GM13976 (cell line): ENCODE measurements around the gene TEX44.
"Not testable (repeated sequence)": the region's sequence is repeated elsewhere in the genome, so short reads cannot be mapped to it uniquely, and the experiment has no call there.

Experiments
- DNase-seq: peaks from one replicate; pipeline ENCODE4 v3.0.0; 2012; ENCODE audit warnings: low spot score
- CTCF ChIP-seq: IDR thresholded peaks from 2 replicates; pipeline ENCODE4 v1.5.1; 2012; ENCODE audit warnings: borderline replicate concordance, mild to moderate bottlenecking; ENCODE audit not compliant: insufficient read depth; ENCODE audit errors: extremely low read depth, missing control alignments, control extremely low read depth
- in situ Hi-C: fragments of 300-500 bp; cut with MboI; formaldehyde crosslinking; loops from one replicate; pipeline ENCODE4 v1.12.0; 2022; ENCODE audit warnings: low sequenced_read_pairs, mixed read lengths, inconsistent platforms; ENCODE audit not compliant: unreplicated experiment

The TEX44 gene

GRCh38 chr2:231571661-231572191 is 20.9 kb upstream of the TEX44 start:
- TF ChIP-seq CTCF: no peak
- in situ Hi-C loops: no loop called here
- DNase-seq: no peak

DNA sequence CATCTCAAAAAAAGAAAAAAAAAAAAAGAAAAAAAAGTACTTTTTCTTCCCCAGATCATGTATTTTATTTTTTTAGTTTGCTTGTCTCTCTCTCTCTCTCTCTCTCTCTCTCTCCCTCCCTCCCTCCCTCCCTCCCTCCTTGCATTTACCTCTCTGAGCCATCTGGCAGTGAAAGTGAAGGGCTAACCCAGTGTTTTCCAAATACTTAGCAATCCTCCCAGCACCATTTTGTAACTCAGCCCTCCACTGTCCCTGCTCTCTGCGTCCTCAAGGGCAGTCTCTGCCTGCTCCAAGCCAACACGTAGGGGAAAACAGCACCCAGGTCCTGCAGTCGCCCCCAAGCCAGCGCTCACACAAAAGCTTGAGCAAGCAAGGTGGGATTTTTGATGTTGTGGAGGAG is 19.6 kb upstream of the TEX44 start:
- no peak for TF ChIP-seq CTCF
- in situ Hi-C loops: no loop called here
- no peak for DNase-seq

GRCh38 chr2:231573698-231574421 is 18.8 kb upstream of the TEX44 start:
- DNase-seq: no peak
- in situ Hi-C loops: no loop called here

GRCh38 chr2:231575612-231576256 is 16.9 kb upstream of the TEX44 start:
- TF ChIP-seq CTCF: no peak
- DNase-seq: no peak
- in situ Hi-C loops: no loop called here

More at GRCh38 chr2:231573698-231574421, 18.8 kb upstream of the TEX44 start:
- no peak for TF ChIP-seq CTCF

DNA sequence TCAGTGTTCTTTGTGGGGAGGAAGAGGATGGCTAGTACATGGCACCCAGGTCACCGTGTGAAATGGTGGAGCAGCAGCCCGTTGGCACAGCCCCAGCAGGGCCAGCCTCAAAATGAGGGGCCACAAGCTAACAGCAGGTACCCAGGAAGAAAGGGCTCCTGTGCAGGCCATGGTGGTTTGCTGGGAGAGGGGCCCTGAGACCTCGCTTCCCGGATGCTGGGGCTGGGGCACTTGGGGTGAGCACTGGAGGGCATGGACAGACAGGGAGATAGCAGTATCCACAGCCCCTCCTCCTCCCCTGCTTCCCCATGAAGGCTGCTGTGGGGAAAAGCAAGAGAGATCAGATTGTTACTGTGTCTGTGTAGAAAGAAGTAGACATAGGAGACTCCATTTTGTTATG is 16.2 kb upstream of the TEX44 start:
- in situ Hi-C loops: no loop called here
- no peak for TF ChIP-seq CTCF
- no peak for DNase-seq

GRCh38 chr2:231578655-231579054 is 14.0 kb upstream of the TEX44 start:
- in situ Hi-C loops, DNase-seq: not testable (repeated sequence)

GRCh38 chr2:231579560-231579959 is 13.1 kb upstream of the TEX44 start:
- no peak for DNase-seq
- in situ Hi-C loops: no loop called here
- no peak for TF ChIP-seq CTCF
